ENCODE measurements around the gene PI4KA. TPM values are rescaled to one million over a fixed set of nuclear protein-coding genes. Genes with fewer than 3 reads are reported as not detected.
"Not testable (repeated sequence)": the region's sequence is repeated elsewhere in the genome, so short reads cannot be mapped to it uniquely, and the experiment has no call there.

PI4KA gene
- total RNA-seq, 1 donor from 2014 or later, result 40.5 TPM

DNA sequence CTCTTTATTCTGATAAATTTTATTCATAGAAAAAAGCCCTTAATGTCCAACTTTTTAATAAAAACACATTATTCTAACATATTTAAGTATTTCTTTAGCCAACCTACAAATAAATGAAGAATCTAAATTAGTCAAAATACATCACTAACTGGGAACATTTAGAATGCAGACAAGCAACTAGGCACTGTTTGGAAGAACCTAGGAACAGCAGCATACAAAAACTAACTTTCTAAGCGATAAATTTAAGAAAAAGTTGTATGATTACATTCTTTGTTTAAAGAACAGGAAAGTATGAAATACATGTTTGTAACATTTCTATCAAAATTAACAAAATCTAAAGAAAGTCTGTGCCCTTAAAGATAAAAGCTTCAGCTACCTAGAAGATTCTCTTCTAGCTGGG is 35.3 kb downstream of the PI4KA start:
- peaks cover 80% of the 10 kb centered on the region for H3K36me3 ChIP-seq

DNA sequence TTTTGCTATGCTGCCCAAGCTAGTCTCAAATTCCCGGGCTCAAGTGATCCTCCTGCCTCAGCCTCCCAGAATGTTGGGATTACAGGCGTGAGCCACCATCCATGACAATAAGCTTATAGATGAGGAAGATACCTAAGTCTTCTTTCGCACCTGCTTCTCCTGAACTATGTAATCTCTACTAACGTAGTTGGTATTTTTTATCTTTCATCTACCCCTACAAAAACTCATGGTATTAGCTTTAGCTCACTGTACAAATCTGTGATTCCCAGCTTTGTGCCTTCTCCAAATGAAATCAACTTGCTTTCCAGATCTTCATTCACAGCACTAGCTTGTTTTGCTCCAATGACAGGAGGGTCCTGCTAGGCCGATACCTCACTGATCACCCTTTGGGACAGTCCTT is 36.4 kb downstream of the PI4KA start:
- Histone ChIP-seq H3K9me3 (replicated peaks) (no peaks in the 10 kb centered on the region), H3K4me3 (no peak overlapping the region), H3K27ac (replicated peaks) (no peak overlapping the region), H3K36me3 (peaks cover 81% of the 10 kb centered on the region), H3K4me1 (no peaks in the 10 kb centered on the region), H3K27me3 (ENCODE audit: low read depth) (no peaks in the 10 kb centered on the region)
- no peak for TF ChIP-seq CTCF (IDR thresholded peaks at IDR 0.05; ENCODE audit: borderline replicate concordance)
- DNase-seq, result no peak
- intact Hi-C loops (cut with micrococcal nuclease), result no loop called here

More for the DNA sequence above, 35.3 kb downstream of the PI4KA start:
- intact Hi-C loops (cut with micrococcal nuclease), result no loop called here
- no peak for TF ChIP-seq CTCF (IDR thresholded peaks at IDR 0.05; ENCODE audit: borderline replicate concordance)
- Histone ChIP-seq H3K9me3 (replicated peaks) (no peaks in the 10 kb centered on the region), H3K4me3 (no peak overlapping the region), H3K27ac (replicated peaks) (no peak overlapping the region), H3K4me1 (no peaks in the 10 kb centered on the region), H3K27me3 (ENCODE audit: low read depth) (no peaks in the 10 kb centered on the region)
- DNase-seq, result no peak

DNA sequence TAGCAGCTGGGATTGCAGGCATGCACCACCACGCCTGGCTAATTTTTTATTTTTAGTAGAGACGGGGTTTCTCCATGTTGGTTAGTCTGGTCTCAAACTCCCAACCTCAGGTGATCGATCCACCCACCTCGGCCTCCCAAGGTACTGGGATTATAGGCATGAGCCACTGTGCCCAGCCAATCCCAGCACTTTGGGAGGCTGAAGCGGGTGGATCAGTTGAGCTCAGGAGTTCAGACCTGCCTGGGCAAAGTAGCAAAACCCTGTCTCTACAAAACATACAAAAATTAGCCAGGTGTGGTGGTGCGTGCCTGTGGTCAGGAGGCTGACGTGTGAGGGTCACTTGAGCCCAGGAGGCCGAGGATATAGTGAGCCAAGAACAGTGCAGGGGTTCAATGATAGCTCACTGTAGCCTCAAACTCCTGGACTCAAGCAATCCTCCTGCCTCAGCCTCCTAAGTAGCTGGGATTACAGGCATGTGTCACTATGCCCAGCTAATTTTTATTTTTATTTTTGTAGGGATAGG is 36.8 kb downstream of the PI4KA start:
- H3K27me3 ChIP-seq (ENCODE audit: low read depth); H3K4me3 ChIP-seq; H3K4me1 ChIP-seq; DNase-seq; H3K27ac ChIP-seq (replicated peaks); intact Hi-C loops (cut with micrococcal nuclease); H3K9me3 ChIP-seq (replicated peaks): not testable (repeated sequence)
- peaks cover 81% of the 10 kb centered on the region for H3K36me3 ChIP-seq

- no peaks in the 10 kb centered on the region for H3K4me1 ChIP-seq
- no peak for DNase-seq
- no peaks in the 10 kb centered on the region for H3K27me3 ChIP-seq (ENCODE audit: low read depth)
- H3K4me3 ChIP-seq, result no peak overlapping the region
- H3K9me3 ChIP-seq (replicated peaks), result no peaks in the 10 kb centered on the region
- TF ChIP-seq CTCF (IDR thresholded peaks at IDR 0.05; ENCODE audit: borderline replicate concordance), result no peak
- H3K27ac ChIP-seq (replicated peaks), result no peak overlapping the region
- peaks cover 83% of the 10 kb centered on the region for H3K36me3 ChIP-seq
- intact Hi-C loops (cut with micrococcal nuclease), result no loop called here
These were observed 39.1 kb downstream of the PI4KA start for GRCh38 chr22:20819471-20819870.

- H3K27me3 ChIP-seq (ENCODE audit: low read depth), result no peaks in the 10 kb centered on the region
- intact Hi-C loops (cut with micrococcal nuclease), result no loop called here
- H3K4me1 ChIP-seq, result no peaks in the 10 kb centered on the region
- no peak overlapping the region for H3K27ac ChIP-seq (replicated peaks)
- no peak overlapping the region for H3K4me3 ChIP-seq
- H3K36me3 ChIP-seq, result peaks cover 84% of the 10 kb centered on the region
- no peak for TF ChIP-seq CTCF (IDR thresholded peaks at IDR 0.05; ENCODE audit: borderline replicate concordance)
- DNase-seq, result no peak
- H3K9me3 ChIP-seq (replicated peaks), result no peaks in the 10 kb centered on the region
These were observed 40.1 kb downstream of the PI4KA start for GRCh38 chr22:20818471-20818870.

DNA sequence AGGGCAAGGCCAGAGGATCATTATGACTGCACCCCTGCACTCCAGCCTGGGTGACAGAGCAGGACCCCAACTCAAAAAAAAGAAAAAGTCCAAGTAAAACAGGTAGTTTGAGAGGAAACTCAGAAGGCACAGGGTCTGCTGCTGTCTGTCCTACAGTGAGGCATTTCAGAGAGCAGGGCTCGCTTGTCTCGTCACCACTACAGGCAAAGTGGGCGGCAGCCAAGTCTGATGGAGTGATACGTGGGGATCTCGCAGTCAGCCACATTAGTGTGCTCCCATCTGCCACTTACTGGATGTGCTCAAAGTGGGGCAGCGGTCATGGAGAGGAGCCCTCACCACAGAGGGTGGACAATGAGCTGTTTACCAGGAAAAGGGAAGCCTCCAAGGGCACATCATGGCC is 42.1 kb downstream of the PI4KA start:
- DNase-seq, result no peak
- Histone ChIP-seq H3K9me3 (replicated peaks) (no peaks in the 10 kb centered on the region), H3K4me1 (no peaks in the 10 kb centered on the region), H3K4me3 (no peak overlapping the region), H3K27me3 (ENCODE audit: low read depth) (no peaks in the 10 kb centered on the region), H3K27ac (replicated peaks) (no peak overlapping the region), H3K36me3 (peaks cover 89% of the 10 kb centered on the region)
- no peak for TF ChIP-seq CTCF (IDR thresholded peaks at IDR 0.05; ENCODE audit: borderline replicate concordance)
- intact Hi-C loops (cut with micrococcal nuclease), result no loop called here

All from left ventricle myocardium inferior (tissue), 1 donor.